ENCODE data around the gene CNTF.
A peak's percentile ranks its signal among the peaks of the same experiment; 100 is the strongest.
"Not testable (repeated sequence)": the region's sequence is repeated elsewhere in the genome, so short reads cannot be mapped to it uniquely, and the experiment has no call there.

The CNTF gene

GRCh38 chr11:58622344-58622743, at the start of gene CNTF:
CNTF (plus strand) TSS chr11:58622665; CDS start chr11:58622753, 88 bp downstream.
- Mint-ChIP-seq H3K9me3 (no peaks in the 10 kb centered on the region), H3K27ac (no peak within 1 kb of the TSS), H3K36me3 (ENCODE audit: low read depth) (peaks cover 86% of the 10 kb centered on the region), H3K27me3 (no peaks in the 10 kb centered on the region), H3K4me3 (no peak within 1 kb of the TSS), H3K4me1 (ENCODE audit: low read depth) (peaks cover 12% of the 10 kb centered on the region)
- intact Hi-C loops (cut with micrococcal nuclease): no loop called here

GRCh38 chr11:58572906-58573305, 49.6 kb upstream of the CNTF start:
- not testable (repeated sequence) for H3K27me3 Mint-ChIP-seq, H3K9me3 Mint-ChIP-seq
- peak overlapping the region; percentile 80 for H3K4me3 Mint-ChIP-seq
- peak overlapping the region; percentile 99 for H3K27ac Mint-ChIP-seq
- intact Hi-C loops (cut with micrococcal nuclease): loop anchor here (10.0 kb wide), 3 partner anchors 332 to 712 kb away; partner anchors contain the start of gene MPEG1
- peaks cover 49% of the 10 kb centered on the region for H3K36me3 Mint-ChIP-seq (ENCODE audit: low read depth)
- peaks cover 62% of the 10 kb centered on the region for H3K4me1 Mint-ChIP-seq (ENCODE audit: low read depth)

- Mint-ChIP-seq H3K27me3 (no peaks in the 10 kb centered on the region), H3K36me3 (ENCODE audit: low read depth) (peaks cover 49% of the 10 kb centered on the region)
- intact Hi-C loops (cut with micrococcal nuclease): loop anchor here (10.0 kb wide), 3 partner anchors 331 to 711 kb away; partner anchors contain the start of gene MPEG1
Observed at GRCh38 chr11:58573451-58574104, 48.9 kb upstream of the CNTF start.

GRCh38 chr11:58574881-58575280, 47.6 kb upstream of the CNTF start:
- Mint-ChIP-seq H3K9me3 (no peaks in the 10 kb centered on the region), H3K4me1 (ENCODE audit: low read depth) (peaks cover 46% of the 10 kb centered on the region), H3K27ac (peak overlapping the region; percentile 99), H3K36me3 (ENCODE audit: low read depth) (peaks cover 44% of the 10 kb centered on the region), H3K4me3 (peak overlapping the region; percentile 80), H3K27me3 (no peaks in the 10 kb centered on the region)
- intact Hi-C loops (cut with micrococcal nuclease): loop anchor here (5.0 to 10.0 kb wide), 4 partner anchors 102 to 710 kb away; partner anchors contain the start of gene MPEG1

More at GRCh38 chr11:58573451-58574104, 48.9 kb upstream of the CNTF start:
- Mint-ChIP-seq H3K9me3 (no peaks in the 10 kb centered on the region), H3K4me1 (ENCODE audit: low read depth) (peaks cover 56% of the 10 kb centered on the region), H3K4me3 (peak overlapping the region; percentile 80), H3K27ac (peak overlapping the region; percentile 99)

GRCh38 chr11:58575377-58576020, 47.0 kb upstream of the CNTF start, which contains the start of gene LPXN:
LPXN (minus strand) TSS chr11:58575856; CDS start chr11:58575772, 84 bp downstream.
- Mint-ChIP-seq H3K27ac (peak within 1 kb of the TSS; percentile 99), H3K4me1 (ENCODE audit: low read depth) (peaks cover 43% of the 10 kb centered on the region), H3K27me3 (no peaks in the 10 kb centered on the region)

GRCh38 chr11:58576887-58577471, 45.5 kb upstream of the CNTF start:
- Mint-ChIP-seq H3K4me3 (peak overlapping the region; percentile 100), H3K4me1 (ENCODE audit: low read depth) (peaks cover 51% of the 10 kb centered on the region), H3K36me3 (ENCODE audit: low read depth) (peaks cover 39% of the 10 kb centered on the region), H3K9me3 (no peaks in the 10 kb centered on the region), H3K27ac (peak overlapping the region; percentile 99), H3K27me3 (no peaks in the 10 kb centered on the region)
- intact Hi-C loops (cut with micrococcal nuclease): loop anchor here (5.0 to 10.0 kb wide), 4 partner anchors 100 to 708 kb away; partner anchors contain the start of gene MPEG1

More at GRCh38 chr11:58575377-58576020, 47.0 kb upstream of the CNTF start, which contains the start of gene LPXN:
- Mint-ChIP-seq H3K36me3 (ENCODE audit: low read depth) (peaks cover 39% of the 10 kb centered on the region), H3K9me3 (no peaks in the 10 kb centered on the region), H3K4me3 (peak within 1 kb of the TSS; percentile 80)
- intact Hi-C loops (cut with micrococcal nuclease): loop anchor here (5.0 to 10.0 kb wide), 4 partner anchors 102 to 709 kb away; partner anchors contain the start of gene MPEG1

GRCh38 chr11:58577555-58578135, 44.8 kb upstream of the CNTF start:
- peak overlapping the region; percentile 99 for H3K27ac Mint-ChIP-seq
- H3K4me1 Mint-ChIP-seq (ENCODE audit: low read depth): peaks cover 53% of the 10 kb centered on the region
- peak overlapping the region; percentile 100 for H3K4me3 Mint-ChIP-seq
- H3K36me3 Mint-ChIP-seq (ENCODE audit: low read depth): peaks cover 39% of the 10 kb centered on the region
- intact Hi-C loops (cut with micrococcal nuclease): loop anchor here (2.0 to 10.0 kb wide), 7 partner anchors 53 to 911 kb away; partner anchors contain the start of gene MPEG1
- no peaks in the 10 kb centered on the region for H3K9me3 Mint-ChIP-seq
- H3K27me3 Mint-ChIP-seq: no peaks in the 10 kb centered on the region

GRCh38 chr11:58578136-58578634, 44.3 kb upstream of the CNTF start:
- peaks cover 39% of the 10 kb centered on the region for H3K36me3 Mint-ChIP-seq (ENCODE audit: low read depth)
- no peaks in the 10 kb centered on the region for H3K27me3 Mint-ChIP-seq
- H3K9me3 Mint-ChIP-seq: no peaks in the 10 kb centered on the region
- intact Hi-C loops (cut with micrococcal nuclease): loop anchor here (2.0 to 10.0 kb wide), 7 partner anchors 53 to 911 kb away; partner anchors contain the start of gene MPEG1
- peaks cover 49% of the 10 kb centered on the region for H3K4me1 Mint-ChIP-seq (ENCODE audit: low read depth)
- H3K27ac Mint-ChIP-seq: peak overlapping the region; percentile 99
- H3K4me3 Mint-ChIP-seq: peak overlapping the region; percentile 100

- H3K36me3 Mint-ChIP-seq (ENCODE audit: low read depth): peaks cover 39% of the 10 kb centered on the region
- peak within 1 kb of the TSS; percentile 100 for H3K4me3 Mint-ChIP-seq
- peak within 1 kb of the TSS; percentile 99 for H3K27ac Mint-ChIP-seq
- intact Hi-C loops (cut with micrococcal nuclease): loop anchor here (2.0 to 10.0 kb wide), 7 partner anchors 54 to 912 kb away; partner anchors contain the start of gene MPEG1
- peaks cover 44% of the 10 kb centered on the region for H3K4me1 Mint-ChIP-seq (ENCODE audit: low read depth)
- no peaks in the 10 kb centered on the region for H3K27me3 Mint-ChIP-seq
- H3K9me3 Mint-ChIP-seq: no peaks in the 10 kb centered on the region
Observed at GRCh38 chr11:58578635-58579191, 43.8 kb upstream of the CNTF start, which contains the start of gene ZFP91. ZFP91 (plus strand) TSS chr11:58579063; CDS start chr11:58579282, 219 bp downstream.

GRCh38 chr11:58579192-58580129, 43.0 kb upstream of the CNTF start:
- peaks cover 36% of the 10 kb centered on the region for H3K4me1 Mint-ChIP-seq (ENCODE audit: low read depth)
- no peaks in the 10 kb centered on the region for H3K9me3 Mint-ChIP-seq

GRCh38 chr11:58580311-58580710, 42.2 kb upstream of the CNTF start:
- Mint-ChIP-seq H3K9me3 (no peaks in the 10 kb centered on the region), H3K27me3 (no peaks in the 10 kb centered on the region), H3K27ac (peak overlapping the region; percentile 99), H3K4me3 (peak overlapping the region; percentile 100), H3K4me1 (ENCODE audit: low read depth) (peaks cover 28% of the 10 kb centered on the region), H3K36me3 (ENCODE audit: low read depth) (peaks cover 32% of the 10 kb centered on the region)
- intact Hi-C loops (cut with micrococcal nuclease): loop anchor here (2.0 kb wide), 1 partner anchor 14 kb away; no protein-coding TSS in a partner anchor

More at GRCh38 chr11:58579192-58580129, 43.0 kb upstream of the CNTF start:
- Mint-ChIP-seq H3K27ac (peak overlapping the region; percentile 99), H3K4me3 (peak overlapping the region; percentile 100), H3K36me3 (ENCODE audit: low read depth) (peaks cover 38% of the 10 kb centered on the region), H3K27me3 (no peaks in the 10 kb centered on the region)
- intact Hi-C loops (cut with micrococcal nuclease): loop anchor here (2.0 to 10.0 kb wide), 8 partner anchors 13 to 913 kb away; partner anchors contain the start of gene MPEG1

GRCh38 chr11:58582437-58582836, 40.0 kb upstream of the CNTF start:
- H3K27me3 Mint-ChIP-seq: no peaks in the 10 kb centered on the region
- no peak overlapping the region for H3K4me3 Mint-ChIP-seq
- peaks cover 34% of the 10 kb centered on the region for H3K4me1 Mint-ChIP-seq (ENCODE audit: low read depth)
- no peak overlapping the region for H3K27ac Mint-ChIP-seq
- H3K9me3 Mint-ChIP-seq: no peaks in the 10 kb centered on the region
- H3K36me3 Mint-ChIP-seq (ENCODE audit: low read depth): peaks cover 49% of the 10 kb centered on the region
- intact Hi-C loops (cut with micrococcal nuclease): no loop called here

Data from dendritic cell treated with granulocyte-macrophage colony-stimulating factor and Interleukin-4, amounts not matched to agents 40 ng/mL and 50 ng/mL, for 4 days (primary cell).